H1 (cell line): ENCODE measurements around the gene OR13A1. TPM values are rescaled to one million over a fixed set of nuclear protein-coding genes. Genes with fewer than 3 reads are reported as not detected.

Source experiments
- ASH2L ChIP-seq: fragments of 200-600, 300-600 bp; sonication (generic); IDR thresholded peaks from one replicate; pipeline ENCODE4 v1.7.1; 2017; ENCODE audit warnings: low read length
- CHD1 ChIP-seq: IDR thresholded peaks from 2 replicates; pipeline ENCODE4 v1.6.1; 2012; ENCODE audit warnings: low read depth, low read length, improper control_type of control experiment
- KDM5A ChIP-seq: fragments of 200-600 bp; IDR thresholded peaks from 2 replicates; pipeline ENCODE4 v1.7.1; 2012; ENCODE audit warnings: mild to moderate bottlenecking, low read length, inconsistent platforms, mixed read lengths
- NANOG ChIP-seq: IDR thresholded peaks from 2 replicates; pipeline ENCODE4 v1.6.1; 2011; ENCODE audit warnings: low read length, low read depth, mild to moderate bottlenecking, inconsistent platforms; ENCODE audit not compliant: insufficient read depth, poor library complexity, severe bottlenecking
- POLR2AphosphoS5 ChIP-seq: IDR thresholded peaks from 2 replicates; pipeline ENCODE4 v1.6.1; 2011; ENCODE audit warnings: low read depth, low read length
- SUZ12 ChIP-seq: fragments of 200-600 bp; sonication (generic); IDR thresholded peaks from 2 replicates; pipeline ENCODE4 v1.6.1; 2012; ENCODE audit warnings: mild to moderate bottlenecking, inconsistent platforms, low read length, moderate library complexity, mixed read lengths
- polyA plus RNA-seq, 7 experiments: library from polyadenylated mRNA; depleted of rRNA in 3 of 7; stranded (reverse) in 5 of 7; unstranded in 2 of 7; fragments of >200 nt in 5 of 7; fragments of 200-250 nt in 2 of 7; gene quantifications; 1 replicate in 5 of 7; 2 replicates in 1 of 7; 4 replicates in 1 of 7; pipeline versions ENCODE4 v1.2.1 to v1.2.3, GENCODE V29; 2011 to 2013; ENCODE audit warnings: missing spikeins in 2 of 7, mixed read lengths in 2 of 7
- total RNA-seq: library from RNA; stranded (reverse); fragmentation: NEBNext Ultra II Directional; extraction: Animal tissue kit (Norgen Biotek cat#: 25700); gene quantifications from 2 replicates; pipeline ENCODE4 v1.2.1, GENCODE V29; 2021

OR13A1 gene
- total and polyA plus RNA-seq, 2 of the 8 experiments (the other 6 are each of a cell fraction or from before 2014, with no cell fraction given) = 0.53 TPM; not detected in 1

DNA sequence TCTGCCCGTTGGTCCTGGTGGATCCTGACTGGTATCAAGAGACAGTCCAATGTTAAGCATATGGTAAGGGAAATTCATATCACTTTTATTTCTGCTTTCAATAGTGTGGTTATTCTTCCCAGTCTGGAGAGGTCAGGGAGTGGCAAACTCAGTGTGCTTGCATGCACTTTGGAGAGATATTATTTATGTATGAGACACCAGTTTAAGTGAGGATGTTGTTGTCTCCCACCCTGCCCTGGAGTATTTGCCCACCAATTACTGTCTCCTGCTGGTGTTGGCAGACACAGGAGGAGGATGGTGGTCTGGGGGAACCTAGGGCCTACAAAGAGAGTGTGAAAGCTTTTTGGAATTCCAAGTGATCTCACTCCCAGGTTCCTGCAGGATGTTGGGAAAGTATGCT, 59.7 kb downstream of the OR13A1 start (continued):
- TF ChIP-seq NANOG = no peak
- no peak for TF ChIP-seq CHD1
- no peak for TF ChIP-seq SUZ12
- TF ChIP-seq ASH2L = no peak
- TF ChIP-seq POLR2AphosphoS5 = no peak
- TF ChIP-seq KDM5A = no peak
